ENCODE results near the gene CLASP1. TPM values are rescaled to one million over a fixed set of nuclear protein-coding genes. Genes with fewer than 3 reads are reported as not detected.

CLASP1 gene
- total RNA-seq, 1 experiment from 2014 or later = 49.2 TPM

DNA sequence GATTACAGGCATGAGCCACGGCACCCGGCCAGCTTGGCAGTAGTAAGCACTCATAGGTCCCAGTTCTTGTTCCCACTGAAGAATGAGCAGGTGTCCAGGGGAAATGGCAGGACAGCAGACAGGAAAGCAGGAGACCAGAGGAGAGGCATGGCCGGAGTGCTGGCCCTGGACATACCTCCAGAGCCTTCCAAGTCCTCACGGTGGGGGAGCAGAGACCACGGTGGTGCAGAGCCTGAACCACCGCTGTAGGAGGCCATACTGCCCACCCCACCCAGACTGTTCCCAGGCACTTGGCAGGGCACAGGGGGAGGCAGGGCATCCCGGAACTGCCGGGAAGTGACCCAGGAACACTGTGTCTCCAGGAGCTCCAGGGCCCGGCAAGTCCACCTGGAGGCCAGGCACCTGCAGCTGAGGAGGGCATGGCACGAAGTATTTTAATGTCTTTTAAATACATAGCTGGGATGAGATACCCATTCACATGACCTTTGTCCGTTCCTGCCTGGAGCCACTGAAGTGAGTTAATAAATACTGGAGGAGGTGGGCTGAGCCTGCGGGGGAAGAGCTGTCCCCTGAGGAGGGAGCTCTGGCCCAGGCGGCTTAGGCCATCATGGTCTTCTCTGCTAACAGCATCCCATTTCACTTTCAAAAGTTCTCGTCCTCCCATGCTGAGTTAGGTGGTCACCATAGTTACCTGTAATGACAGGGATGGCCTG, 314.5 kb downstream of the CLASP1 start:
- CTCF ChIA-PET = no interaction called here
- DNase-seq (ENCODE audit: low read depth, low spot score) = no peak
- no peak overlapping the region for H3K27ac ChIP-seq (ENCODE audit: low read length)
- TF ChIP-seq SIN3A (IDR thresholded peaks at IDR 0.05; ENCODE audit: borderline replicate concordance, insufficient read depth, low read depth, low read length) (no peak), TCF7L2 (IDR thresholded peaks at IDR 0.05; ENCODE audit: low read depth, low read length) (no peak), POLR2AphosphoS5 (IDR thresholded peaks at IDR 0.05; ENCODE audit: low read depth, low read length) (no peak)
- TF ChIP-seq, protein P1, sequence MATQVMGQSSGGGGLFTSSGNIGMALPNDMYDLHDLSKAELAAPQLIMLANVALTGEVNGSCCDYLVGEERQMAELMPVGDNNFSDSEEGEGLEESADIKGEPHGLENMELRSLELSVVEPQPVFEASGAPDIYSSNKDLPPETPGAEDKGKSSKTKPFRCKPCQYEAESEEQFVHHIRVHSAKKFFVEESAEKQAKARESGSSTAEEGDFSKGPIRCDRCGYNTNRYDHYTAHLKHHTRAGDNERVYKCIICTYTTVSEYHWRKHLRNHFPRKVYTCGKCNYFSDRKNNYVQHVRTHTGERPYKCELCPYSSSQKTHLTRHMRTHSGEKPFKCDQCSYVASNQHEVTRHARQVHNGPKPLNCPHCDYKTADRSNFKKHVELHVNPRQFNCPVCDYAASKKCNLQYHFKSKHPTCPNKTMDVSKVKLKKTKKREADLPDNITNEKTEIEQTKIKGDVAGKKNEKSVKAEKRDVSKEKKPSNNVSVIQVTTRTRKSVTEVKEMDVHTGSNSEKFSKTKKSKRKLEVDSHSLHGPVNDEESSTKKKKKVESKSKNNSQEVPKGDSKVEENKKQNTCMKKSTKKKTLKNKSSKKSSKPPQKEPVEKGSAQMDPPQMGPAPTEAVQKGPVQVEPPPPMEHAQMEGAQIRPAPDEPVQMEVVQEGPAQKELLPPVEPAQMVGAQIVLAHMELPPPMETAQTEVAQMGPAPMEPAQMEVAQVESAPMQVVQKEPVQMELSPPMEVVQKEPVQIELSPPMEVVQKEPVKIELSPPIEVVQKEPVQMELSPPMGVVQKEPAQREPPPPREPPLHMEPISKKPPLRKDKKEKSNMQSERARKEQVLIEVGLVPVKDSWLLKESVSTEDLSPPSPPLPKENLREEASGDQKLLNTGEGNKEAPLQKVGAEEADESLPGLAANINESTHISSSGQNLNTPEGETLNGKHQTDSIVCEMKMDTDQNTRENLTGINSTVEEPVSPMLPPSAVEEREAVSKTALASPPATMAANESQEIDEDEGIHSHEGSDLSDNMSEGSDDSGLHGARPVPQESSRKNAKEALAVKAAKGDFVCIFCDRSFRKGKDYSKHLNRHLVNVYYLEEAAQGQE (IDR thresholded peaks at IDR 0.05; ENCODE audit: insufficient read depth in 1 of 2, low read depth in 2 of 2, low read length in 1 of 2) = no peak
- TF ChIP-seq, protein P2, sequence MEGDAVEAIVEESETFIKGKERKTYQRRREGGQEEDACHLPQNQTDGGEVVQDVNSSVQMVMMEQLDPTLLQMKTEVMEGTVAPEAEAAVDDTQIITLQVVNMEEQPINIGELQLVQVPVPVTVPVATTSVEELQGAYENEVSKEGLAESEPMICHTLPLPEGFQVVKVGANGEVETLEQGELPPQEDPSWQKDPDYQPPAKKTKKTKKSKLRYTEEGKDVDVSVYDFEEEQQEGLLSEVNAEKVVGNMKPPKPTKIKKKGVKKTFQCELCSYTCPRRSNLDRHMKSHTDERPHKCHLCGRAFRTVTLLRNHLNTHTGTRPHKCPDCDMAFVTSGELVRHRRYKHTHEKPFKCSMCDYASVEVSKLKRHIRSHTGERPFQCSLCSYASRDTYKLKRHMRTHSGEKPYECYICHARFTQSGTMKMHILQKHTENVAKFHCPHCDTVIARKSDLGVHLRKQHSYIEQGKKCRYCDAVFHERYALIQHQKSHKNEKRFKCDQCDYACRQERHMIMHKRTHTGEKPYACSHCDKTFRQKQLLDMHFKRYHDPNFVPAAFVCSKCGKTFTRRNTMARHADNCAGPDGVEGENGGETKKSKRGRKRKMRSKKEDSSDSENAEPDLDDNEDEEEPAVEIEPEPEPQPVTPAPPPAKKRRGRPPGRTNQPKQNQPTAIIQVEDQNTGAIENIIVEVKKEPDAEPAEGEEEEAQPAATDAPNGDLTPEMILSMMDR (IDR thresholded peaks at IDR 0.05) = no peak
- H3K9me3 ChIP-seq (ENCODE audit: control insufficient read depth, insufficient read depth, low read depth, low read length) = no peaks in the 10 kb centered on the region
- peak; percentile 38 for ATAC-seq
- no TSS peak for BruUV-seq (replicated peaks)
- POLR2A ChIA-PET = no interaction called here
- no peaks in the 10 kb centered on the region for H3K4me1 ChIP-seq (ENCODE audit: control insufficient read depth, insufficient read depth, low read length)
- no peaks in the 10 kb centered on the region for H3K36me3 ChIP-seq (ENCODE audit: control insufficient read depth, insufficient read depth, low read length)
- H3K27me3 ChIP-seq (ENCODE audit: control insufficient read depth, insufficient read depth, low read length) = no peaks in the 10 kb centered on the region
- intact Hi-C loops (cut with micrococcal nuclease; ENCODE audit: unreplicated experiment) = no loop called here
- H3K4me3 ChIP-seq (ENCODE audit: low read depth in 2 of 2, low read length in 2 of 2) = no peak overlapping the region
- in situ Hi-C loops (cut with HindIII; ENCODE audit: low pct_unique_long_range_greater_than_20kb, low sequenced_read_pairs) = no loop called here

DNA sequence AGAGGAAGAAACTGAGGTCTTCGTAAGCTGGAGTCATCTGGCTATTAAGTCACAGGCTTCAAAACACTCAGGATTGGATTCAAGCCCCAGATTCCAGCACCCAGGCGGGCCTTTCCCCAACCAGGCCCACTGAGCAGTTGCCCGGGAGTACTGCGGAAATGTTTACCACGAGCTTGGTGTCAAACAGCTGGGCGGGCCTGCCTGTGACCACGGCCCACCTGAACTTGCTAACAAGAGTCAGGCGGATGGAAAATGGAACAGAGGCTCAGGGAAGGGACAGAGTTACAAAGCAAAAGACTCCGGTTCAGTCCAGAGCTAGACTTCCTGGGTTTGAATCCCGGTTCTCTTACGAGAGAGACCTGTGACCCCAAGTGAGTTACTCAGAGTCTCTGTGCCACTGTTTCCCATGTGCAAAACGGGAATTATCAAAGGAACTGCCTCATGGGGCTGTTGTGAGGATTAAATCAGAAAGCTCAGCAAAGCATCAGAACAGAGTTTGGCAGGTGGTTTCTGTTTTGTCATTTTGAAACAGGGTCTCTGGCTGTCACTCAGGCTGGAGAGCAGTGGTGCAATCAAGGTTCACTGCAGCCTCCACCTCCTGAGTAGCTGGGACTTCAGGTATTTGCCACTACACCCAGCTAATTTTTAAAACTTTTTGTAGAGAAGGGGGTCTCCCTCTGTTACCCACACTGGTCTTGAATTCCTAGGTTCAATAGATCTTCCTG, 315.3 kb downstream of the CLASP1 start:
- Histone ChIP-seq H3K36me3 (ENCODE audit: control insufficient read depth, insufficient read depth, low read length) (no peaks in the 10 kb centered on the region), H3K9me3 (ENCODE audit: control insufficient read depth, insufficient read depth, low read depth, low read length) (no peaks in the 10 kb centered on the region), H3K27me3 (ENCODE audit: control insufficient read depth, insufficient read depth, low read length) (no peaks in the 10 kb centered on the region), H3K4me3 (ENCODE audit: low read depth in 2 of 2, low read length in 2 of 2) (no peak overlapping the region), H3K4me1 (ENCODE audit: control insufficient read depth, insufficient read depth, low read length) (no peaks in the 10 kb centered on the region), H3K27ac (ENCODE audit: low read length) (no peak overlapping the region)
- ATAC-seq = no peak
- intact Hi-C loops (cut with micrococcal nuclease; ENCODE audit: unreplicated experiment) (no loop called here), in situ Hi-C loops (cut with HindIII; ENCODE audit: low pct_unique_long_range_greater_than_20kb, low sequenced_read_pairs) (no loop called here)
- DNase-seq (ENCODE audit: low read depth, low spot score) = no peak
- BruUV-seq (replicated peaks) = no TSS peak
- ChIA-PET POLR2A (no interaction called here), CTCF (no interaction called here)
- TF ChIP-seq, protein P2 (IDR thresholded peaks at IDR 0.05) = no peak
